ENCODE results near the gene PCDHGB3.
"Not testable (repeated sequence)": the region's sequence is repeated elsewhere in the genome, so short reads cannot be mapped to it uniquely, and the experiment has no call there.

PCDHGB3 gene

DNA sequence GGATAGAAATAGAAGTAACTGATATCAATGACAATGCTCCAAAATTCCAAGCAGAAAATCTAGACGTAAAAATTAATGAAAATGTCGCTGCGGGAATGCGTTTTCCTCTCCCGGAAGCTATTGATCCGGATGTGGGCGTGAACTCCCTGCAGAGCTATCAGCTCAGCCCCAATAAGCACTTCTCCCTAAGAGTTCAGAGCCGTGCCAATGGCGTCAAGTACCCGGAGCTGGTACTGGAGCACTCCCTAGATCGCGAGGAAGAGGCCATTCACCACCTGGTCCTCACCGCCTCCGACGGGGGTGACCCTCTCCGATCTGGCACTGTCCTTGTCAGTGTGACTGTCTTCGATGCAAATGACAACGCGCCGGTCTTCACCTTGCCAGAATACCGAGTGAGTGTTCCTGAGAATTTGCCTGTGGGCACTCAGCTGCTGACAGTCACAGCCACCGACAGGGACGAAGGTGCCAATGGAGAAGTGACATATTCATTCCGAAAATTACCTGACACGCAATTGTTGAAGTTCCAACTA, 43.6 kb downstream of the PCDHGB3 start:
- Histone ChIP-seq H3K9me3 (ENCODE audit: control insufficient read depth, insufficient read depth, low read depth, low read length) (peaks cover 29% of the 10 kb centered on the region), H3K36me3 (ENCODE audit: control insufficient read depth, insufficient read depth, low read length) (no peaks in the 10 kb centered on the region), H3K9ac (ENCODE audit: low read length) (peak overlapping the region; percentile 52), H3K4me1 (ENCODE audit: control insufficient read depth, insufficient read depth, low read length) (no peaks in the 10 kb centered on the region), H3K4me3 (ENCODE audit: low read depth, low read length) (peak overlapping the region; percentile 69), H3K27me3 (ENCODE audit: control insufficient read depth, insufficient read depth, low read length) (peaks cover 19% of the 10 kb centered on the region), H3K27ac (ENCODE audit: low read depth, low read length) (no peak overlapping the region)

GRCh38 chr5:141414548-141415274, 44.7 kb downstream of the PCDHGB3 start:
- H3K4me1 ChIP-seq (ENCODE audit: control insufficient read depth, insufficient read depth, low read length): not testable (repeated sequence)

GRCh38 chr5:141415275-141415618, 45.2 kb downstream of the PCDHGB3 start:
- H3K36me3 ChIP-seq (ENCODE audit: control insufficient read depth, insufficient read depth, low read length); H3K4me3 ChIP-seq (ENCODE audit: low read depth, low read length); H3K9ac ChIP-seq (ENCODE audit: low read length); H3K27ac ChIP-seq (ENCODE audit: low read depth, low read length); H3K4me1 ChIP-seq (ENCODE audit: control insufficient read depth, insufficient read depth, low read length): not testable (repeated sequence)
- peaks cover 36% of the 10 kb centered on the region for H3K9me3 ChIP-seq (ENCODE audit: control insufficient read depth, insufficient read depth, low read depth, low read length)
- peaks cover 14% of the 10 kb centered on the region for H3K27me3 ChIP-seq (ENCODE audit: control insufficient read depth, insufficient read depth, low read length)

More at GRCh38 chr5:141414548-141415274, 44.7 kb downstream of the PCDHGB3 start:
- H3K27ac ChIP-seq (ENCODE audit: low read depth, low read length); H3K36me3 ChIP-seq (ENCODE audit: control insufficient read depth, insufficient read depth, low read length); H3K4me3 ChIP-seq (ENCODE audit: low read depth, low read length); H3K9ac ChIP-seq (ENCODE audit: low read length): not testable (repeated sequence)
- H3K27me3 ChIP-seq (ENCODE audit: control insufficient read depth, insufficient read depth, low read length): peaks cover 15% of the 10 kb centered on the region
- peaks cover 37% of the 10 kb centered on the region for H3K9me3 ChIP-seq (ENCODE audit: control insufficient read depth, insufficient read depth, low read depth, low read length)

GRCh38 chr5:141417494-141418172, 47.6 kb downstream of the PCDHGB3 start, which contains the start of gene PCDHGB7:
Gene PCDHGB7 (plus strand): TSS chr5:141417677. CDS start chr5:141417860, 183 bp downstream.
- H3K36me3 ChIP-seq (ENCODE audit: control insufficient read depth, insufficient read depth, low read length); H3K27ac ChIP-seq (ENCODE audit: low read depth, low read length); H3K4me1 ChIP-seq (ENCODE audit: control insufficient read depth, insufficient read depth, low read length): not testable (repeated sequence)
- peak within 1 kb of the TSS; percentile 59 for H3K9ac ChIP-seq (ENCODE audit: low read length)
- peaks cover 22% of the 10 kb centered on the region for H3K27me3 ChIP-seq (ENCODE audit: control insufficient read depth, insufficient read depth, low read length)
- H3K9me3 ChIP-seq (ENCODE audit: control insufficient read depth, insufficient read depth, low read depth, low read length): peaks cover 50% of the 10 kb centered on the region
- peak within 1 kb of the TSS; percentile 85 for H3K4me3 ChIP-seq (ENCODE audit: low read depth, low read length)

DNA sequence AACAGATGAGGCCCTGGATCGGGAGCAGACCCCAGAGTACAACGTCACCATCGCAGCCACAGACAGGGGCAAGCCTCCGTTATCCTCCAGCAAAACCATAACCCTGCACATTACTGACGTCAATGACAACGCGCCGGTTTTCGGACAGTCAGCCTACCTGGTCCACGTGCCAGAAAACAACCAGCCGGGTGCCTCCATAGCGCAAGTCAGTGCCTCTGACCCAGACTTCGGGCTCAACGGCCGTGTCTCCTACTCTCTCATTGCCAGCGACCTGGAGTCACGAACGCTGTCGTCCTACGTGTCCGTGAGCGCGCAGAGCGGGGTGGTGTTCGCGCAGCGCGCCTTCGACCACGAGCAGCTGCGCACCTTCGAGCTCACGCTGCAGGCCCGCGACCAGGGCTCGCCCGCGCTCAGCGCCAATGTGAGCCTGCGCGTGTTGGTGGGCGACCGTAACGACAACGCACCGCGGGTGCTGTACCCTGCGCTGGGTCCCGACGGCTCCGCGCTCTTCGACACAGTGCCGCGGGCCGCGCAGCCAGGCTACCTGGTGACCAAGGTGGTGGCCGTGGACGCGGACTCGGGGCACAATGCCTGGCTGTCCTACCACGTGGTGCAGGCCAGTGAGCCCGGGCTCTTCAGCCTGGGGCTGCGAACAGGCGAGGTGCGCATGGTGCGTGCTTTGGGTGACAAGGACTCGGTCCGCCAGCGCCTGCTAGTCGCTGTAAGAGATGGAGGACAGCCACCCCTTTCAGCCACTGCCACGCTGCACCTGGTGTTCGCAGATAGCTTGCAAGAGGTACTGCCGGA, 49.2 kb downstream of the PCDHGB3 start:
- no peaks in the 10 kb centered on the region for H3K4me1 ChIP-seq (ENCODE audit: control insufficient read depth, insufficient read depth, low read length)
- peaks cover 22% of the 10 kb centered on the region for H3K27me3 ChIP-seq (ENCODE audit: control insufficient read depth, insufficient read depth, low read length)
- H3K27ac ChIP-seq (ENCODE audit: low read depth, low read length): no peak overlapping the region
- H3K36me3 ChIP-seq (ENCODE audit: control insufficient read depth, insufficient read depth, low read length): peaks cover 3% of the 10 kb centered on the region; the same call in 1 of the 2 replicates
- no peak overlapping the region for H3K4me3 ChIP-seq (ENCODE audit: low read depth, low read length)
- peaks cover 51% of the 10 kb centered on the region for H3K9me3 ChIP-seq (ENCODE audit: control insufficient read depth, insufficient read depth, low read depth, low read length)
- no peak overlapping the region for H3K9ac ChIP-seq (ENCODE audit: low read length)

DNA sequence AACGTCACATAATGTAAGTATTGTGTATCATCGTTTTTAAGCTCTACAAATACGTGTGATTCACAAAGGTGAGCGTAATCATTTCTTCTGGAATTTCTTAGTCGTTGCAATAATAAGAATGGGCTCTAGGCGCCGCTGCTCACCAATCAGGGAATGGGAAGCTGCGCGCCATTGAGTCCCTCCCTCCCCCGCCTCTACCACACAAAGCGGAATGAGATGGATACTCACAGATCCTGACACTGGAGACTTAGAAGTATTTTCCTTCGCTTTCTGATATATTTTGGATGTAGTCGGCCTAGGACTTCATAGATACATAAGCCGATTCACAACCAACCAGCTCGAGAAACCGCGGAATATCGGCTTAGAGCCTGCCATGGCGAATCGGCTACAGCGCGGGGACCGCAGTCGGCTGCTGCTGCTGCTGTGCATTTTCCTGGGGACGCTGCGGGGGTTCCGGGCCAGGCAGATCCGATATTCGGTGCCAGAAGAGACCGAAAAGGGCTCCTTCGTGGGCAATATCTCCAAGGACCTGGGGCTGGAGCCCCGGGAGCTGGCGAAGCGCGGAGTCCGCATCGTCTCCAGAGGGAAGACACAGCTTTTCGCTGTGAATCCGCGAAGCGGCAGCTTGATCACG, 50.9 kb downstream of the PCDHGB3 start, which contains the start of gene PCDHGA11:
Gene PCDHGA11, plus strand, starts transcription at position 197 of the 634 bp plus-strand sequence. Its CDS starts 177 bp downstream, at position 374.
- peaks cover 52% of the 10 kb centered on the region for H3K9me3 ChIP-seq (ENCODE audit: control insufficient read depth, insufficient read depth, low read depth, low read length)
- H3K4me1 ChIP-seq (ENCODE audit: control insufficient read depth, insufficient read depth, low read length): no peaks in the 10 kb centered on the region

DNA sequence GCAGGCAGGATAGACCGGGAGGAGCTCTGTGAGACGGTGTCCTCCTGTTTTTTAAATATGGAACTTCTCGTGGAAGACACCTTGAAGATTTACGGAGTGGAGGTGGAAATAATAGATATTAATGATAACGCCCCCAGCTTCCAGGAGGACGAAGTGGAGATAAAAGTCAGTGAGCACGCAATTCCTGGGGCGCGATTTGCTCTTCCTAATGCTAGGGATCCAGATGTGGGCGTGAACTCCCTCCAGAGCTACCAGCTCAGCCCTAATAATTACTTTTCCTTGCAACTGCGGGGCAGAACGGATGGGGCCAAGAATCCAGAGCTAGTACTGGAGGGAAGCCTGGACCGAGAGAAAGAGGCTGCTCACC, 51.4 kb downstream of the PCDHGB3 start:
- H3K9ac ChIP-seq (ENCODE audit: low read length): no peak overlapping the region
- H3K27me3 ChIP-seq (ENCODE audit: control insufficient read depth, insufficient read depth, low read length): peaks cover 22% of the 10 kb centered on the region
- peaks cover 3% of the 10 kb centered on the region; the same call in 1 of the 2 replicates for H3K36me3 ChIP-seq (ENCODE audit: control insufficient read depth, insufficient read depth, low read length)
- peak overlapping the region; percentile 68 for H3K4me3 ChIP-seq (ENCODE audit: low read depth, low read length)
- peaks cover 57% of the 10 kb centered on the region for H3K9me3 ChIP-seq (ENCODE audit: control insufficient read depth, insufficient read depth, low read depth, low read length)
- H3K4me1 ChIP-seq (ENCODE audit: control insufficient read depth, insufficient read depth, low read length): no peaks in the 10 kb centered on the region
- no peak overlapping the region for H3K27ac ChIP-seq (ENCODE audit: low read depth, low read length)

More for the DNA sequence above, 50.9 kb downstream of the PCDHGB3 start, which contains the start of gene PCDHGA11:
- Histone ChIP-seq H3K36me3 (ENCODE audit: control insufficient read depth, insufficient read depth, low read length) (peaks cover 3% of the 10 kb centered on the region; the same call in 1 of the 2 replicates), H3K27me3 (ENCODE audit: control insufficient read depth, insufficient read depth, low read length) (peaks cover 22% of the 10 kb centered on the region), H3K9ac (ENCODE audit: low read length) (peak within 1 kb of the TSS; percentile 47), H3K27ac (ENCODE audit: low read depth, low read length) (no peak within 1 kb of the TSS), H3K4me3 (ENCODE audit: low read depth, low read length) (peak within 1 kb of the TSS; percentile 68)
